PC-9 (cell line): Measurements from ENCODE around the gene ASZ1.
"Not testable (repeated sequence)": the region's sequence is repeated elsewhere in the genome, so short reads cannot be mapped to it uniquely, and the experiment has no call there.

ENCODE experiments used
- CTCF ChIP-seq: fragments of 200-600 bp; sonication (generic); conservative IDR thresholded peaks from 2 replicates; pipeline ENCODE4 v1.6.1; 2017; ENCODE audit warnings: mixed run types, antibody characterized with exemption, mild to moderate bottlenecking, moderate library complexity
- EZH2 ChIP-seq: fragments of 200-600 bp; sonication (generic); IDR thresholded peaks from 2 replicates; pipeline ENCODE4 v1.8.0; 2017; ENCODE audit warnings: antibody characterized with exemption, low read depth

DNA sequence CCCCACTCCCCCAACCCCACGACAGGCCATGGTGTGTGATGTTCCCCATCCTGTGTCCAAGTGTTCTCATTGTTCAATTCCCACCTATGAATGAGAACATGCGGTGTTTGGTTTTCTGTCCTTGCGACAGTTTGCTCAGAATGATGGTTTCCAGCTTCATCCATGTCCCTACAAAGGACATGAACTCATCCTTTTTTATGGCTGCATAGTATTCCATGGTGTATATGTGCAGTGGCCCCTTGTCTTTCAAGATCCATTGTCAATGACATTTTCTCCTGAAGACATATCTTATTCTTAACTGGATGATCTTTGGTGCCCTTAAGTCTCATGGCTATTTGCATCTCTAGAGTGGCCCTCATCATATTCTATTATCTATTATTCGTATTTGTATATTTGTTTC, 33.5 kb upstream of the ASZ1 start:
- not testable (repeated sequence) for TF ChIP-seq CTCF, EZH2
